CD4-positive, alpha-beta T cell treated with Interleukin-15 for 4 hours (primary cell): ENCODE data around the gene CLMN.

Experiments
- DNase-seq: peaks from one replicate; pipeline ENCODE4 v3.0.0-alpha.2; 2020; ENCODE audit warnings: low spot score

CLMN gene

DNA sequence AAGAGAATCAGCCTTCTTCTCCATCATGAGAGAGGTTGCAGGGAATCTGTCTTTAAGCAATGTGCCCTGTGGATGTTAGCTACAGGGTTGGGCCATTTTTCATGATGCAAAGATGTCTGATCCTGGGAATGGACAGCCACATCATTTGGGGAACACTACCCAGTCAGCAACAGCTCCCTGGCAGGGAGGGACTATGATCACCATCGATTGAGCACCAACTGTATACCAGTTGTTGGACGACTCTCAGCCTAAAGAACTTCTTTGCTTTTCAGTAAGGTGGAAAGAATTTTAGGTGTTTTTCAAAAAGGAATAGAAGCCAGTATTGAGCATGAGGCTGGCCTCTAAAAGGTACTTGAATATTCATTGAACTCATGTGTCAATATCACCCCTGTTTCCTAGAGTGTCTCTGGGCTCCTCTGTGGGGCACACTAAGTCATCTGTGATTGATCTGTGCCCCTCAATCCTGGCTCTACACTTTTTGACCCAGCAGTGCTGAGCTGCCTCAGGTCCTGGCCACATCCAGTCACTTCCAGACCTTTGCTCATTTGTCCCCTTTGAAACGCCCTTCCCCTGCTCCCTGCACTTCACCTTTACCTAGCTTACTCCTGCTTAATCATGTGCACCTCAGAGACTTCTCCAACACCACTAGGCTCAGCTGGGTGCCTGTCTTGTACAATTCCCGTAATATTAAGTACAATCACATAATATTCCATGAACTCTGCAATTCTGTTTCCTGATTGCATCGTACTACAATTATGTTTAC lies 2.2 kb upstream of the CLMN start:
- no peak for DNase-seq

DNA sequence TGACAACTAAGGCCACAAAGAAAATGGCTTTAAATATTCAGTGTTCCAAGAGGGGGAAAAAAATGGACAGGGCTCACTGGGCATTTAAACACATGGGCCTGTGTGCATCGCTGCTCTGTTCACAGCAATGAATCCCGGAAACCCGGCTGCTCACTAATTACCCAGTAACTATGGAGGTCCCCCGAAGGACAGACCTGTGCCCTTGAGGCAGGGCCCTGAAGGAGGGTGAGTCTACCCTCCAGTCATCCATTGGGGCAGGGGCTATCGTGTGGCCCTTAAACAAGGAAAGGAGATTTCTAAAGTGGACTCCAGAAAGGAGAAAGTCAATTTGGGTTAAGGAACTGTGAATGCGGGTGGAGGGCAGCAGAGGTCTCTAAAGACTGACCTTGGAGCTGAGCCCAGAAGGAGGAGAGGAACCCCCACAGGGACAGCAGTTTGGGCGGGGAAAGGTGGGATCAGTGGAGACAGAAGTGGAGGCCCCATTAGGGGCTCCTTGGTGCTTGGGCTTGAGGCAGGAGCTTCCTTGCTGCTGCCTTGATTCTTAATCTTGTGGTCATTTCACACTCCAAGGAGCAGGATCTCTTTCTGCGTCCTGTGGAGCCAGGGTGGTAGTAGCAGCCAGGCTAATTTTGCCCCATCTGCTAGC lies 1.4 kb upstream of the CLMN start:
- DNase-seq = no peak

DNA sequence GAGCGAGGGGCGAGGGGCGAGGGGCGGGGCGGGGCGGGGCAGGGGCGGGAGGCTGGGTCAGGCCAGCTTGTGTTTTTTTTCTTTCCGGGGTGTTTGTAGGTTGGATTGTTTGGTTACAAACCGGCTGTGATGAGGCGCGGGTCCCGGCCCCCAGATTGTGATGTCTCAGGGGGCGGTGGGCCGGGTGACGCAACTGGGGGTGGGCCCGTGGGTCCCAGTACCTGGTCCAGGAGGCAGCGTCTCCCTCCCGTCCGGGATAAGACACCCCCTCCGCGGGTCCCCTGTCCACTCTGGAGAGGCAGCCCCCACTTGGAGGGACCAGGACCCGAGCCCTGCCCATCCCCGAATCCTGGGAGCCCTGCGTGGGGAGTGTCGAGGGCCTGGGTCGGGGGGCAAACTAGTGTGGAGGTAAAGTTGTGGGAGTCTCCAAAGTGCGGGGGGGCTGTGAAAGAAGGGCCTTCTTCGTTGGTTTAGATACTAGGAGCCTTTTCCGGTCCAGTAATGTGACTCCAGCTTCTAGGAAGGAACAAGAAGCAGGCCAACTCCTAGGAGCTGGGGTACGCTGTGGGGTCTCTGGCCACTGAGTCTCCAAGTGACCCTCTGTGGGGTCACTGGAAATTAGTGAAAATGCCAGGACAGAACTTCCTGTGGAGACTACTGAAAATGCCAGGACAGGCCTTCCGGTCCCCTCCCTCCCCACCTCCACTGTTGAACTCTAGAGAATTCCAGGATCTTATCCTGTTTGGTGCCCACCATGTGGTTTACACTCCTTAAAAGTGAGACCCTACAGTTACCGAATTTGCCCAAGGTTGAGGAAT lies 579 bp upstream of the CLMN start:
- no peak for DNase-seq

DNA sequence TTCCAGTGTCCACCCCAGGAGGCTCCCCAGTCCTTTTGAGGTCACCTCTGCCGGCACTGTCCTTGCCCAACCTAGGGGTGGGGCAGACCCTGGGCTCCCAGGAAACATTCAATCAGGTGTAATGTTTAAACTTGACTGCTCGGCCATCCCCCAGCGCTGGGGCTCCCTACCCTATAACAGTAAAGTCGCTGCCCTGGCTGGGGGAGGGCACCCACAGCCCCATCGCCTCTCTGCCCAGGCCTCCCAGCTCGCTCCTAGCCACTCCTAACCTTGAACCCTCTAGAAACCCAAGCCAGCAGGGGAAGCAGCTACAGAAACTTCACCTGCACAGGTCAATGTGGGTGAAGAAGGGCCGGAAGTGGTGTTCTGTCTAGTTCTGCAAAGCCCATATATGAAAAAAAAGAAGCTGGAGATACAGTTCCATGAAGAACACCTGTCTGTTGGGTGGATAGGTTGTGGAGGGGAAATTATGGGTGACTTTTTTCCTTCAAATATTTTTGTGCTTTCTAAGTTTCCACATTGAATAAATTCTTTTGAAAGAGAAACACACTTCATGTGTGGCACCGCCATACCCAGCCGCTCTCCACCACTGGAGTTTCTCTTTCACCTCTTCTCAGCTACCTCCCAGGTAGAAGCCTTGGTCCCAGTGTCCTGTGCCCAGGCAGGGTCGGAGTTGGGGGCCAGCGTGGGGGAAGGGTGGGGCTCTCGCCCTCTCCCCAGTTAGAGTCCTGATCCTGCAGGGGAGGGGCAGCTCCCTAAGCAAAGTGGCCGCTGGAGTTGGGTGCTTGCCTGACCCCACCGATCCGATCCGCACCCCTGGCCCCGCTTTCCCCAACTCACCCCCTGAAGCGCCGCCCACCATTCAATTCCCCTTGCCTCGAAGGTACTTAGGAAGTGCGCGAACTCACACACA lies 1.1 kb downstream of the CLMN start:
- DNase-seq = no peak

DNA sequence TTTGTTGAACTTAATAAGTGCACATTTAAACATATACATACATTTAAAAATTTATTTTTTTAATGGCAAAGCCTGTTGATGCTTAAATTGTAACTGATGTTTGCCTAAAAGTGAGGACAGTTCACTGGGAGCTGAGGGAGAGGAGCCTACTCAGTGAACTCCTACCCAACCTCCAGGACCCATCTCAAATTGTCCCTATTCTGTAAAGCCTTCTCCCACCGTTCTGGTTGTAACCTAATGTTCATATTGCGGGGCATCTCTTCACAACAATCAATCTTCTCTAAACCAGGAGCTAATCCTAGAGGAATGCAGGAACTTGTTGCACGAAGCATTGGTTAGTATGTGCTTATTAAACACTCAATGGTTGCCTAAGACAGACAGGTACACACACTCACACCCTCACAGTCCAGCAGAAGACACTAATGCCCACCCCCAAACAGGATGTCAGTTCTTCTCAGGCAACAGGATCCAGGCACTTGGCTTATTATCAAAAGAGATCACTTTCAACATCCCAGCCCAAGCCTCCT lies 1.8 kb downstream of the CLMN start:
- no peak for DNase-seq

DNA sequence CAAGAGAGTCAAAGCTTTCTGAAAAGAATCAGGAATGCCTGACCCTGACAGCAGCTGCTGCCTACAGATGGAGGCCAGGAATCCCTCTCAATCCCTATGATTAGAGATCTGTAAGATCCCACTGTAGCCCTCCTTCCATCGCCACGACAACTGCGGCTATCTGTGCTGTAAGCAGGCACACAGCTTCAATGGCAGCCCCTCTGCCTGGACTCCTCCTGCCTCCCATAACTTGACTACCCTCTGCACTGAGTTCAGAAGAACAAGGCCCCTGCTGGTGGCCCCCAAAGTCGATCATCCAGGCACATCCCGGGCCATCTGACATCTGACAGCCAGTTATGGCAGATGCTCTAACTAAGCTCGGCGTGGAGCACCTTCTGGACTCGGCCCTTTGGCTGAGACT lies 2.9 kb downstream of the CLMN start:
- DNase-seq = no peak

DNA sequence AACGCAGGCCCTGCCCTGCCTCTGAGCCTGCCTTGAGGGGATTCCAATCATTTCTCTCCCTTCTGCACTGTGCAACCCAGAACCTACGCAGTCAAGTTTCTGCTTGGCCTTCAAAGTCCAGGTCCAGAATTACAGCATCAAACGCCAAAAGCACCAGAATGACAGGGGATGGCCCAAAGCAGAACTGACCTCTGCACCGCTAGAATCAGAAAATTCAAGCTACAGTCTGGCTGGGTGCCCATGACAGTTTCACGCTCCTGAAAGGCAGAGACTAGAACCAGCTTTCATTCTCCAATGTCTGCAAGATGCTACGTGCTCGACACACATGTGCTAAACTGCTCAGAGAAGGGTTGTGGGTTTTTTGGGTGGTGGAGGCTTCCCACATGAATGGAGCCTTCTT lies 4.1 kb downstream of the CLMN start:
- DNase-seq = no peak

DNA sequence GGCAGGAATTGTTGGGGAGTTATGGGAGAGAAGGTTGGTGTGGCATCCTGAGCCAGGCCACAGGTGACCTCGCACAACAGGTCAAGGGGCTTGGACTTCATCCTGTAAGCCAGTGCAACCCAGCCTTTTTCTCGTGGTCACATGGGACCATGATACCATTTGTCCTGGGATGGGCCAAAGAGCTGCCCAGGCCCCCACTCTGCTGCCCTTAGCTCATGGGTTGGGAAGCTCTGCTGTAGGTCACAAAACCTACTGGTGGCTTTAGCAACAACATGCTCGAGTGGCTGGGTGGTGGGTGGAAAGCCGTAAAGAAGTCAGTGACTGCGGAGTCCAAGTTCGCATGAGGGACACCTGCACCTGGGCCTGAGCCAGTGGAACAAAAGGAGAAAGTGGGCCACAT lies 4.6 kb downstream of the CLMN start:
- no peak for DNase-seq

DNA sequence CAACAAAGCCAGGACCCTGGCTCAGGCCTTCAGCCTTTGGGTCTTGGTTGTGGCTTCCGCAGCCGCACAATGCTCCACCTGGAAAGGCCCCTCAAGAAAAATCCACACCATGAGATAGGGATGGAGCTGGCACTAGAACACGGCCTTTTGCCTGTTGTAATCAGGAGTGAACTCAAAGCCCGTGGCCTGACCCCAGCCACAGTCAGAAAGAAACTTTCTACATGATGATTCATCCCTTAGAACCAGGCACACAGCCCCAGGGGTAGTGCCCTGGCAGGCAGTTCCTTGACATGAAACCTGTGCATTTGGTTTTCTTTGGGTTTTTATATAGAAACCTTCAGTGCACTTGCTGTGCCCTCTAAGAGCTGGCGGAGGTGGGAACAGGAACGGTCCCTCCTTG lies 5.1 kb downstream of the CLMN start:
- no peak for DNase-seq

DNA sequence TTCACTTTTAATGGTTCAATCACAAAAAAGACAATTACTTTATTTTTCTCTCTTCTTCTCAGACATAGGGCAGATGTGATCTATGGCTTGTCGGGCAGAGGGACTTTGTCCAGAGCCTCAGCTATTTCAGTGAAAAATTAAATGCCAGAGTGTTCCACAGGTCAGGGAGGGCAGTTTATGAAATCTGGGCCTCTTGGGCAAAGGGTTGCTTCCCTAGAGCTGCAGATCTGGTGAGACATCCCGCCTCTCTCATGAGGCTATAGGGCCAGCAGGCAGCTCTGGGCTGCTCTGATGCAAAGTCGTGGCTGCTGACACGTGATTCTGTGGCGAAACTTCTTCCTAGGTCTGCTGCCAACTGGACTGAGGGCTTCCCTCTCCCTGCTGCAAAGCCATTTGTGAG lies 6.0 kb downstream of the CLMN start:
- peak; percentile 4 for DNase-seq

DNA sequence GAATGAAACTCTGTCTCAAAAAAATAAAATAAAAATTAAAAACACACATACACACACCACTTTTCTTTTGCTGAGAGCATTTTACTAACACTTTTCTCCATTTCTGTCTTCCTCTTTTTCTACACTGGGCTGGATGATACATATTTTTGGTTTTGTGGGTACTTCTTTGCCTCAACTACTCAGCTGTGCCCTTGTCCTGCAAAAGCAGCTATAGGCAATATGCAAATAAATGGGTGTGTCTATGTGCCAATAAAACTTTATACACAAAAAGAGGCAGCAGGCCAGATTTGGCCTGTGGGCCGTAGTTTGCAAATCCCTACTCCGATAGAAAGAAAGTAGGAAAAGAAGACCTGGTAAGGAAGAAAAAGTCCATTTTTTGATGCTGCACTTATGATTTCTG lies 6.5 kb downstream of the CLMN start:
- no peak for DNase-seq

DNA sequence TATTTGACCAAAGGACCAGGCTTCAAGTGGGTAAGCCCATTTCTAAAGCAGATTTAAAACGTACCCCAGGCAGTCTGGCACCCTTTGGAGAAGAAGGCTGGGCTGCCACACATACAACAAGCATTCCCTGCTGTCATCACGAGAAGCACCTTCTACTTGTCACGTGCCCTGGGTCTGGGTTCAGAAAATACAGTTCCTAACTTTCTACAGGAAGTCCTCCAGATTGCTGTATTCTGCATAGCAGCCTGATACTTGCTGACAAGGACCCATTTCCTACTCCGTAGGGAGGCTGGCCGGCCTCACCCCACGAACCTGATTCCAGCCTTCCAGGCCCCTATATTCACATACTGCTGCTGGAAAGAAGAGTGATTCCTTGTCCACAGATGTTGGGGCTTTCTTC lies 7.4 kb downstream of the CLMN start:
- DNase-seq = no peak

DNA sequence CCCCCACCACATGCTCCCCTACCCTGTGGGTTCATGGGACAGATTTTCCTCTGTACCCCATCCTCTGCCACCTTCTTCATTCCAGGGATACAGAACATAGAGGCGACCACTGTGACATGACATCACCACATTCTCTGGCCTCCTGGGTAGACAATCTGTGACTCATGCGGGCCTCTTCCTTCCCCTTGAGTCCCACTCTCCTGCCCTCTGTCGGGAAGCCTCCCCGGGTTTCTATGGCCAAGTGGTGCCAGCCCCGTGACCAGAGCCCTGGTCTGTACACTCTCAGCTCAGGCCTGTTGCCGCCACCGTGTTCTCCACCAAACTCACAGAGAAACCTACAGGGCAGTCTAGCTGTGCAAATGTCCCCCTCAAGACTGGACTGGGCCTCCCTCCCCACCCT lies 8.0 kb downstream of the CLMN start:
- DNase-seq = no peak

DNA sequence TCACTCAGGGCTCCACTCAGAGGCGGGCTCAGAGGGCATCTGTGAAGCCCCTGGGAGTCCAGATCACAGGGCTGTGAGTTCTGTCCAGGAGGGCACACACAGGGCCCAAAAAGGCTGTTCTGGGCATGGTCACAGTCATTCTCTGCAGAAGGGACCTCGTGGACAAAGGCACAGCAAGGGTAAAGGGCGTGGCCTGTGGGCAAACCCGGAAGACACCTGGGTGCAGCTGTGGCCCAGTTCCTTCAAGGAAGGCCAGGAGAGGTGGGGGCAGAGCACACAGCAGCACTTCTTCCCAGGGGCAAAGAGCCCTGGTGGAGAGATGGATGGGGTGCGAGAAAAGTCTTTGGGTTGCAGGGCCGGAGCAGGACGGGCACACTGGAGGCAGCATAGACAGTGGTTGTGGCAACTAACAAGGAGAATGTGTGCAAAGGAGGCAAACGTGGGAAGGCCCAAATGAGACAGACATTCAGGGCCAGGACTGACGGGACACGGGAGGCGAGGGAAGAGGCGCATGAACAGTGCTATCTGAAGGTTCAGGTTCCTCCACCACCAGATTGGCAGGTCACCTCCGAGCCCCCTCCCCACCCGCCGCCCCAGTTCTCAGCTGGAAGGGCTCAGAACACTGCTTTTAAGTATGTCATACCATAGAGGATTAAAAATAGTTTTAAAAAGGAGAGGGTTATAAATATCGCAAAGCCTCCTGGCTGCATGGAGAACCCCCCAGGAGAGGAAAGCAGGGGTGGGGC lies 8.9 kb downstream of the CLMN start:
- no peak for DNase-seq

DNA sequence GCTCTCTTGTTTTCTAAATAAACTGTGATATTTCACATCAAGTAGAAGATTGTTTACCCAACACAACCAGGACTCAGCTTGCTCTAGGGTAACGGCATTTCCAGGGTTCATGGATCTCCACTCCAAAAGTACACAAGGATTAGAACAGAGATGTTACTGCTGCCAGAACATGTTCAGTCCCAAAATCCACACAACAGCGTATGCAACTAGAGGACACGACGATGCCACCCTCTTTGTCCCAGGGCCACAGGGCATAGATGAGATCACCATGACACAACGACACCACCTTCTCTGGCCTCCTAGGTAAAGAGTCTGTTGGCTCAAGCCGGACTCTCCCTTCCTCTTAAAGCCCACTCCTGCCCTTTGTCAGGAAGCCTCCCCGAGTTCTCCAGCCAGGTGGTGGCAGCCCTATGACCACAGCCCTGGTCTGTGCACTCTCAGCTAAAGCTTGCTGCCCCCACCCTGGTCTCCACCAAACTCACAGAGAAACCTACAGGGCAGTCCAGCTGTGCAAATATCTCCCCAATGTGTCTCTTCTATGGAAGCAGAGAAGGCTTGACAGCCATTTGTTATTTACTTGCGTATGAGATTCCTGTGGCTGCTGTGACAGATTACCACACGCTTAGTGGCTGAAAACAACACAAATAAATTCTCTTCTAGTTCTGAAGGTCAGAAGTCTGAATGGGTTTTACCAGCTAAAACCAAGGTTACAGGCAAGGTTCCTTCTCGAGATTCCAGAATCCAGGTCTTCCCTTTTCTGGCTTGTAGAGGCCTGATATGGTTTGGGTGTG lies 10.3 kb downstream of the CLMN start:
- no peak for DNase-seq

DNA sequence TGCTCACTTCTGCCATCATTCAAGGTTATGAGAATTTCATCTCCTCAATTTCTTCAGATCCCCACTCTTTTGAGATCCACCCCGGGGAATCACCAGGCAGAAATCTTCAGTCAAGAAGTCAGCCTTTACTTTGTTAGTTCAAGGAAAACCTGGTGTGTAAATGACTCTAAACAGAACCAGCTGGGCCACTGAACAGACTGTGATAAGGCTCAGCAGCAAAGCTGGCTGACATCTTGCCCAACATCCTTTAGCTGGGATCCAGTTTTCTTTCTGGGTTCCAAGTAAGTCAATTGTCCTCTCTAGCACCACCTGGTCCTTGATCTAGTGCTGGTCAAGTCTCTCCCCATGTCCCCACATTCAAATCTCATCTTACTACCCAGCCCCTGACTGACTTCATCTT lies 11.6 kb downstream of the CLMN start:
- no peak for DNase-seq

DNA sequence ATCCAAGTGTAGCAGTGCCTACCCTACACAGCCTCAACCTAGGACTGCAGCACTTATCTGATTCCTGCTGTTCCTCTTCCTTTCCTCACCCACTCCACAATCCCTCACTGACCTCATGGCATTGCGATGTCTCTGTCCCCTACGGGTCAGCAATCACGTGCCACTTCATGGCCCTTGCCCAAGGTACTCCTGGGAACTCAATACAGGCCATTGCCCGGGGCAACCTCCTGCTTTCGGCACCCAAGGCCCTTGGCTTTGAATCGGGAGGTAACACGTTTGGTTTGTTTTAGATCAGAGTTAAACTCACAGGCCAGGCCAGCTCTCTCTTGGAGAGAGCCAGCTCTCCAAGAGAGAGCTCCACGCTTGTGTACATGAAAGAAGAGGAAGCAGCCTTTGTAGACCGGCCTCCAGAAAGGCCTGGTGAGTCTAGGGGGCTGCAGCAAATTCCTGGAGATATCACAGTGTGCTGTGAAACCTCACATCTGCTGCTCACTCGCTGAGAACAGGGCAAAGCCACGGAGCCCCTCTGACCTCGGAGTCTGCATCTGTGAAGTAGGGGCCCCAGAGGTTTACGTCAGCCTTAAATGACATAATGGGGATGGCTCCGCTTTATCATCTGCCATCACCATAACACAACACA lies 12.2 kb downstream of the CLMN start:
- DNase-seq = no peak

DNA sequence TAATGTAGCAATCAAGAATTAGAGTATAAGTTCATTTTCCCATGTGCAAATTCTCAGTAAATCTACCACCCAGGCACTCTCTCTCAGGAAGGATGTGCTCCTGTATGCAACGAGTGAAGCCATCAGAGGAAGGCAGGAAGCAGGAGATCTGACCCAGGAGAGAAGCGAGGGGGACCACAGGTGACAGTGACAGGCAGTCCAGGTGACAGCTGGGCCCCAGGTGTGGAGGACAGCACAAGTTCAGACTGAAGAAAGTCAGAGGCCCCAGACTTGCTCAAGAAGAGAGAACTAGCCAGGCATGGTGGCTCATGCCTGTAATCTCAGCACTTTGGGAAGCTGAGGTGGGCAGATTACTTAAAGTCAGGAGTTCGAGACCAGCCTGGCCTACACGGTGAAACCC lies 13.8 kb downstream of the CLMN start:
- DNase-seq = no peak

DNA sequence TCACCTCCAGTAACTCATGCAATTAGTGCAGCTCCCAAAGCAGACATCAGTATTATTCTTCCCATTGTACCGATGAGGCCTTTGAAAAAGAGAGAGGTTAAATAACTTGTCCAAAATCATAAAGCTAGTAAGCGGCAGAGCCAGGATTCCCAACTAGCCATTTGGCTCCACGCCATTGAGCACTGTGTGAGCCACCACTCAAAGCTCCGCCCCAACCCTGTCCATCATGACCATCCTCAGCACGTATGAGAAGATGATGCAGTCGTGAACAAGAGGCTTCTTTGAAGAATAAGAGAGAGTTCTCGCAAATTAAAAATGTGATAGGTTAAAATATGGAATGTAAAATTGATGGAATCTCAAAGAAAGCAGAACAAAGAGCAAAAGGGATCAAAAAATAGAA lies 14.6 kb downstream of the CLMN start:
- DNase-seq = no peak

DNA sequence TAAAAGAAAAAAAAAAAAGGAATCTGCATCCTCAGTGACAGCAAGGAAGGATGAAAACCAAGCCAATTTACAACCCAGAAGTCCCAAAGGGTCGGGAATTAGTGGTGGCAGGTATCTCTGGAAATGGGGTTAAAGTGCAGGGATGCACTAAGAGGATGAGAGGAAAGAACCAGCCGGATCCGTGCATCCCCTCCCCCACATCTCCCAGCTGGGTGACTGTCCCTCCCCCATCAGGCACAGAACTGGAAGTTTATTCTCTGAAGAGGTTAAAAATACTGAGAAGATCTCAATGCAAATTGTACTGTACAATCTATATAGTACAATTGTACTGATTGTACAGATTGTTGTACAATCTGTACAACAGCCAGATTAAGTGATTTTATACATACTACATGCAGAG lies 15.4 kb downstream of the CLMN start:
- no peak for DNase-seq
